Tibial artery (tissue), 4 donors: ENCODE results near the gene GAN.

ENCODE experiments used
- DNase-seq, 2 donors: peaks; one replicate each; pipeline ENCODE4 v3.0.0-alpha.2; 2019
- H3K27ac ChIP-seq, 2 donors: fragments of 200-600 bp; sonication (generic) in 1 of 2; 1 replicate in 1 of 2; 2 replicates in 1 of 2; pipeline ENCODE4 v1.5.1; 2018 to 2019; ENCODE audit warnings: mild to moderate bottlenecking in 1 of 2
- H3K27me3 ChIP-seq, 2 donors: fragments of 200-600 bp; sonication (generic) in 1 of 2; one replicate each; pipeline versions ENCODE4 v1.5.1 to v1.6.0; 2016 to 2019
- H3K36me3 ChIP-seq, 3 donors: fragments of 200-600 bp; sonication (generic) in 2 of 3; one replicate each; pipeline ENCODE4 v1.5.1; 2016 to 2019; ENCODE audit warnings: mild to moderate bottlenecking in 2 of 3
- H3K4me1 ChIP-seq, 4 donors: fragments of 200-600 bp; sonication (generic) in 2 of 4; 1 replicate in 3 of 4; 2 replicates in 1 of 4; pipeline ENCODE4 v1.5.1; 2016 to 2019
- H3K4me3 ChIP-seq, 2 donors: fragments of 200-600 bp; sonication (generic) in 1 of 2; 1 replicate in 1 of 2; 2 replicates in 1 of 2; pipeline ENCODE4 v1.5.1; 2018 to 2019; ENCODE audit warnings: mild to moderate bottlenecking in 2 of 2
- H3K9me3 ChIP-seq, 3 donors: fragments of 200-600 bp; sonication (generic) in 1 of 3; one replicate each; pipeline ENCODE4 v1.5.1; 2016 to 2019
- CTCF ChIP-seq, 2 experiments: fragments of 200-600 bp in 1 of 2; fragments of 450-650 bp in 1 of 2; IDR thresholded peaks; one replicate each; pipeline ENCODE4 v1.5.1; 2017 to 2019; ENCODE audit warnings: antibody characterized with exemption in 2 of 2, mild to moderate bottlenecking in 1 of 2, moderate library complexity in 1 of 2
- intact Hi-C: fragments of 100-400 bp; cut with DNase I; formaldehyde crosslinking; loops from one replicate; pipeline ENCODE4 v1.15.0; 2023; ENCODE audit warnings: low total_unique reads

GAN gene

GRCh38 chr16:81392011-81392410 is 77.2 kb downstream of the GAN start:
- TF ChIP-seq CTCF (IDR thresholded peaks at IDR 0.05) = no peak
- no peak overlapping the region for H3K27ac ChIP-seq
- DNase-seq = no peak
- no peak overlapping the region for H3K4me3 ChIP-seq
- no peaks in the 10 kb centered on the region for H3K27me3 ChIP-seq
- no peaks in the 10 kb centered on the region for H3K4me1 ChIP-seq
- peaks cover 6 to 27% (median 13%) of the 10 kb centered on the region in 3 donors for H3K36me3 ChIP-seq
- H3K9me3 ChIP-seq = no peaks in the 10 kb centered on the region
- intact Hi-C loops = no loop called here

- H3K36me3 ChIP-seq = peaks cover 3 to 22% (median 13%) of the 10 kb centered on the region in 3 donors
- intact Hi-C loops = no loop called here
- H3K27me3 ChIP-seq = no peaks in the 10 kb centered on the region
- peaks cover 0 to under 1% (median 0%) of the 10 kb centered on the region in 3 donors for H3K9me3 ChIP-seq
- H3K27ac ChIP-seq = no peak overlapping the region
- TF ChIP-seq CTCF (IDR thresholded peaks at IDR 0.05) = no peak
- peak in 1 of 2 donors; percentile 55 for DNase-seq
- no peak overlapping the region for H3K4me3 ChIP-seq
- H3K4me1 ChIP-seq = no peaks in the 10 kb centered on the region
These were observed 79.7 kb downstream of the GAN start for GRCh38 chr16:81394416-81394815.

GRCh38 chr16:81394966-81395655 is 80.3 kb downstream of the GAN start:
- DNase-seq = peak; percentile 24 to 71

GRCh38 chr16:81397058-81397878 is 82.5 kb downstream of the GAN start:
- Histone ChIP-seq H3K9me3 (peaks cover 0 to 8% (median 0%) of the 10 kb centered on the region in 3 donors), H3K4me1 (peaks cover 0 to 3% (median 0%) of the 10 kb centered on the region in 4 donors), H3K27ac (no peak overlapping the region), H3K36me3 (peaks cover 0 to 5% (median 0%) of the 10 kb centered on the region in 3 donors), H3K4me3 (no peak overlapping the region), H3K27me3 (peaks cover 0 to 3% of the 10 kb centered on the region in 2 donors)
- intact Hi-C loops = no loop called here
- peak in 1 of 2 donors; percentile 47 for DNase-seq
- no peak for TF ChIP-seq CTCF (IDR thresholded peaks at IDR 0.05)

More at GRCh38 chr16:81394966-81395655, 80.3 kb downstream of the GAN start:
- Histone ChIP-seq H3K27me3 (no peaks in the 10 kb centered on the region), H3K36me3 (peaks cover 0 to 20% (median 13%) of the 10 kb centered on the region in 3 donors), H3K4me3 (no peak overlapping the region), H3K9me3 (peaks cover 0 to 8% (median 0%) of the 10 kb centered on the region in 3 donors), H3K4me1 (no peaks in the 10 kb centered on the region), H3K27ac (no peak overlapping the region)
- TF ChIP-seq CTCF (IDR thresholded peaks at IDR 0.05) = no peak
- intact Hi-C loops = no loop called here

GRCh38 chr16:81397879-81398520 is 83.2 kb downstream of the GAN start:
- Histone ChIP-seq H3K4me3 (no peak overlapping the region), H3K27ac (no peak overlapping the region), H3K4me1 (peaks cover 0 to 3% (median 0%) of the 10 kb centered on the region in 4 donors), H3K9me3 (peaks cover 0 to 8% (median 0%) of the 10 kb centered on the region in 3 donors), H3K27me3 (peaks cover 0 to 8% of the 10 kb centered on the region in 2 donors), H3K36me3 (no peaks in the 10 kb centered on the region)
- peak in 1 of 2 donors; percentile 24 for DNase-seq
- intact Hi-C loops = no loop called here
- TF ChIP-seq CTCF (IDR thresholded peaks at IDR 0.05) = no peak
